SKM-1 treated with dmso at 0.1 percent for 144 hours (cell line): ENCODE data around the gene SDK1.

Source experiments
- DNase-seq: peaks from one replicate; lab custom pipeline; 2025; ENCODE audit not compliant: unreplicated experiment; lab: John Stamatoyannopoulos, UW

The SDK1 gene

GRCh38 chr7:3300651-3301448, at the start of gene SDK1:
TSS of gene SDK1 (plus strand) at chr7:3301252. CDS start at chr7:3301587, 335 bp downstream.
- peak; percentile 80 for DNase-seq

- DNase-seq, result no peak
These were observed 46.3 kb upstream of the SDK1 start for GRCh38 chr7:3254718-3255117.

GRCh38 chr7:3259711-3260400, 41.2 kb upstream of the SDK1 start:
- DNase-seq, result peak; percentile 14

GRCh38 chr7:3260401-3260715, 40.7 kb upstream of the SDK1 start:
- no peak for DNase-seq

- DNase-seq, result no peak
These were observed 36.2 kb upstream of the SDK1 start for GRCh38 chr7:3264693-3265339.

- no peak for DNase-seq
These were observed 35.7 kb upstream of the SDK1 start for GRCh38 chr7:3265388-3265787.

- no peak for DNase-seq
These were observed 34.8 kb upstream of the SDK1 start for GRCh38 chr7:3266240-3266639.

GRCh38 chr7:3267966-3268690, 32.9 kb upstream of the SDK1 start:
- DNase-seq, result no peak

GRCh38 chr7:3270362-3270761, 30.7 kb upstream of the SDK1 start:
- no peak for DNase-seq

- no peak for DNase-seq
These were observed 29.8 kb upstream of the SDK1 start for GRCh38 chr7:3271298-3271697.

- DNase-seq, result no peak
These were observed 28.3 kb upstream of the SDK1 start for GRCh38 chr7:3272691-3273141.

GRCh38 chr7:3274131-3274530, 26.9 kb upstream of the SDK1 start:
- no peak for DNase-seq

GRCh38 chr7:3277604-3278572, 23.2 kb upstream of the SDK1 start:
- DNase-seq, result no peak

GRCh38 chr7:3279147-3279818, 21.8 kb upstream of the SDK1 start:
- no peak for DNase-seq

GRCh38 chr7:3280445-3280844, 20.6 kb upstream of the SDK1 start:
- no peak for DNase-seq

- DNase-seq, result no peak
These were observed 20.0 kb upstream of the SDK1 start for GRCh38 chr7:3280946-3281656.

- no peak for DNase-seq
These were observed 18.6 kb upstream of the SDK1 start for GRCh38 chr7:3282457-3282856.

- no peak for DNase-seq
These were observed 17.8 kb upstream of the SDK1 start for GRCh38 chr7:3283130-3283704.

GRCh38 chr7:3285652-3286051, 15.4 kb upstream of the SDK1 start:
- DNase-seq, result no peak
